Gastroesophageal sphincter (tissue), 3 donors: ENCODE data around the gene CADPS2.

Experiments
- CTCF ChIP-seq, 4 experiments: fragments of 200-600 bp in 2 of 4; fragments of 450-650 bp in 2 of 4; sonication (generic) in 1 of 4; IDR thresholded peaks; one replicate each; pipeline ENCODE4 v1.5.1; 2017 to 2019; ENCODE audit warnings: antibody characterized with exemption in 4 of 4, mild to moderate bottlenecking in 2 of 4, moderate library complexity in 2 of 4
- POLR2A ChIP-seq, 2 donors: fragments of 450-650 bp; IDR thresholded peaks; one replicate each; pipeline ENCODE4 v1.6.1; 2017; ENCODE audit warnings: antibody characterized with exemption in 2 of 2, mild to moderate bottlenecking in 2 of 2, moderate library complexity in 1 of 2
- POLR2AphosphoS5 ChIP-seq: sonication (generic); formaldehyde crosslinking; IDR thresholded peaks from one replicate; pipeline ENCODE4 v1.6.1; 2017; ENCODE audit warnings: antibody characterized with exemption

GRCh38 chr7:122521767-122522166 is 364.5 kb downstream of the CADPS2 start:
- TF ChIP-seq POLR2AphosphoS5 (no peak), POLR2A (IDR thresholded peaks at IDR 0.05) (no peak), CTCF (IDR thresholded peaks at IDR 0.05) (no peak)
